WTC11 (cell line): ENCODE results near the gene HNRNPUL2. TPM values are rescaled to one million over a fixed set of nuclear protein-coding genes. Genes with fewer than 3 reads are reported as not detected.
"Not testable (repeated sequence)": the region's sequence is repeated elsewhere in the genome, so short reads cannot be mapped to it uniquely, and the experiment has no call there.

ENCODE experiments used
- ATAC-seq: fragments of 200-7000 bp; cut with Tn5 transposase; 2 replicates; pipeline ENCODE4 v1.10.0; 2021; ENCODE audit warnings: mild to moderate bottlenecking, moderate library complexity
- CTCF ChIA-PET: fragments of 300-600 bp; sonication (Branson Sonifier 250); formaldehyde crosslinking; loops from one replicate; lab custom pipeline; 2021; ENCODE audit warnings: antibody characterized with exemption; lab: Charles Lee
- POLR2A ChIA-PET: fragments of 350-600 bp; sonication (Branson Sonifier 250); formaldehyde crosslinking; loops from one replicate; lab custom pipeline; 2021; ENCODE audit warnings: antibody characterized with exemption; lab: Charles Lee
- DNase-seq: peaks from one replicate; pipeline ENCODE4 v3.0.0; 2021; ENCODE audit warnings: low spot score
- H3K27ac Mint-ChIP-seq: 2 replicates; pipeline ENCODE4 v1.8.0; 2021; ENCODE audit warnings: mixed read lengths
- H3K27me3 Mint-ChIP-seq: 2 replicates; pipeline ENCODE4 v1.8.0; 2021; ENCODE audit warnings: low read depth, mild to moderate bottlenecking, moderate library complexity, mixed read lengths
- H3K36me3 Mint-ChIP-seq: 2 replicates; pipeline ENCODE4 v1.8.0; 2021; ENCODE audit warnings: mixed read lengths
- H3K4me1 Mint-ChIP-seq: 2 replicates; pipeline ENCODE4 v1.8.0; 2022; ENCODE audit warnings: mixed read lengths
- H3K4me3 Mint-ChIP-seq: 2 replicates; pipeline ENCODE4 v1.8.0; 2021; ENCODE audit warnings: mild to moderate bottlenecking, moderate library complexity, mixed read lengths
- H3K9me3 Mint-ChIP-seq: 2 replicates; pipeline ENCODE4 v1.8.0; 2021; ENCODE audit warnings: mixed read lengths
- ATF1 ChIP-seq: sonication (generic); formaldehyde crosslinking; IDR thresholded peaks from 2 replicates; pipeline ENCODE4 v1.8.1; 2023; ENCODE audit warnings: mild to moderate bottlenecking, moderate library complexity, missing genetic modification reagents
- EMX1 ChIP-seq: fragments of 250-450 bp; sonication (Bioruptor Pico); IDR thresholded peaks from 2 replicates; pipeline ENCODE4 v1.8.0; 2021; ENCODE audit warnings: mild to moderate bottlenecking
- FOXK1 ChIP-seq: sonication (generic); formaldehyde crosslinking; IDR thresholded peaks from 2 replicates; pipeline ENCODE4 v1.8.0; 2022; ENCODE audit warnings: mild to moderate bottlenecking, moderate library complexity, missing genetic modification reagents
- GRHL2 ChIP-seq: fragments of 250-450 bp; sonication (Bioruptor Pico); IDR thresholded peaks from 2 replicates; pipeline ENCODE4 v1.8.0; 2022; ENCODE audit warnings: mild to moderate bottlenecking, moderate library complexity; ENCODE audit not compliant: insufficient replicate concordance, severe bottlenecking
- HMGA2 ChIP-seq: fragments of 250-450 bp; sonication (Bioruptor Pico); IDR thresholded peaks from 2 replicates; pipeline ENCODE4 v1.4.0; 2021; ENCODE audit warnings: mild to moderate bottlenecking, moderate library complexity
- IRF2 ChIP-seq: sonication (generic); formaldehyde crosslinking; IDR thresholded peaks from 2 replicates; pipeline ENCODE4 v1.8.0; 2022; ENCODE audit warnings: low read depth, missing genetic modification reagents, borderline replicate concordance
- NFE2L1 ChIP-seq: sonication (generic); formaldehyde crosslinking; IDR thresholded peaks from 2 replicates; pipeline ENCODE4 v1.8.1; 2023; ENCODE audit warnings: missing genetic modification reagents
- NR1H2 ChIP-seq: sonication (generic); formaldehyde crosslinking; IDR thresholded peaks from 2 replicates; pipeline ENCODE4 v1.9.0; 2021; ENCODE audit warnings: mild to moderate bottlenecking, moderate library complexity, missing genetic modification reagents
- PRRX2 ChIP-seq: fragments of 250-450 bp; sonication (Bioruptor Pico); IDR thresholded peaks from 2 replicates; pipeline ENCODE4 v1.8.0; 2021; ENCODE audit warnings: mild to moderate bottlenecking
- SMAD4 ChIP-seq: sonication (generic); formaldehyde crosslinking; IDR thresholded peaks from 2 replicates; pipeline ENCODE4 v1.8.0; 2022; ENCODE audit warnings: mild to moderate bottlenecking, missing genetic modification reagents
- ZNF263 ChIP-seq: sonication (generic); formaldehyde crosslinking; IDR thresholded peaks from 2 replicates; pipeline ENCODE4 v1.8.1; 2022; ENCODE audit warnings: low read depth, mild to moderate bottlenecking, moderate library complexity, missing genetic modification reagents
- ZNF317 ChIP-seq: sonication (generic); formaldehyde crosslinking; IDR thresholded peaks from 2 replicates; pipeline ENCODE4 v1.8.1; 2023; ENCODE audit warnings: low read depth, mild to moderate bottlenecking, moderate library complexity, missing genetic modification reagents, borderline replicate concordance
- ZNF396 ChIP-seq: fragments of 250-450 bp; sonication (Bioruptor Pico); IDR thresholded peaks from 2 replicates; pipeline ENCODE4 v1.8.0; 2021; ENCODE audit warnings: mild to moderate bottlenecking, moderate library complexity, borderline replicate concordance
- ZNF671 ChIP-seq: fragments of 250-450 bp; sonication (Bioruptor Pico); IDR thresholded peaks from 2 replicates; pipeline ENCODE4 v1.8.0; 2021; ENCODE audit warnings: mild to moderate bottlenecking
- total RNA-seq: library from RNA; stranded (reverse); gene quantifications from 3 replicates; pipeline ENCODE4 v1.2.3, GENCODE V29; 2021
- TF ChIP-seq, protein P1 (sequence below): sonication (generic); formaldehyde crosslinking; IDR thresholded peaks from 2 replicates; pipeline ENCODE4 v1.8.1; 2023; ENCODE audit warnings: mild to moderate bottlenecking, moderate library complexity, missing genetic modification reagents
- TF ChIP-seq, protein P2 (sequence below): fragments of 250-450 bp; sonication (Bioruptor Pico); IDR thresholded peaks from 2 replicates; pipeline ENCODE4 v1.9.0; 2021; ENCODE audit warnings: moderate library complexity, mild to moderate bottlenecking, inconsistent platforms, borderline replicate concordance
- TF ChIP-seq, protein P3 (sequence below): sonication (generic); formaldehyde crosslinking; IDR thresholded peaks from 2 replicates; pipeline ENCODE4 v1.8.1; 2022; ENCODE audit warnings: low read depth, missing genetic modification reagents, borderline replicate concordance
- TF ChIP-seq, protein P4 (sequence below): sonication (generic); formaldehyde crosslinking; IDR thresholded peaks from 2 replicates; pipeline ENCODE4 v1.8.1; 2023; ENCODE audit warnings: mild to moderate bottlenecking, missing genetic modification reagents, moderate library complexity
- TF ChIP-seq, protein P5 (sequence below): sonication (generic); formaldehyde crosslinking; IDR thresholded peaks from 2 replicates; pipeline ENCODE4 v1.8.0; 2022; ENCODE audit warnings: missing genetic modification reagents

Gene HNRNPUL2
- total RNA-seq, 1 experiment from 2014 or later, result 42.1 TPM

DNA sequence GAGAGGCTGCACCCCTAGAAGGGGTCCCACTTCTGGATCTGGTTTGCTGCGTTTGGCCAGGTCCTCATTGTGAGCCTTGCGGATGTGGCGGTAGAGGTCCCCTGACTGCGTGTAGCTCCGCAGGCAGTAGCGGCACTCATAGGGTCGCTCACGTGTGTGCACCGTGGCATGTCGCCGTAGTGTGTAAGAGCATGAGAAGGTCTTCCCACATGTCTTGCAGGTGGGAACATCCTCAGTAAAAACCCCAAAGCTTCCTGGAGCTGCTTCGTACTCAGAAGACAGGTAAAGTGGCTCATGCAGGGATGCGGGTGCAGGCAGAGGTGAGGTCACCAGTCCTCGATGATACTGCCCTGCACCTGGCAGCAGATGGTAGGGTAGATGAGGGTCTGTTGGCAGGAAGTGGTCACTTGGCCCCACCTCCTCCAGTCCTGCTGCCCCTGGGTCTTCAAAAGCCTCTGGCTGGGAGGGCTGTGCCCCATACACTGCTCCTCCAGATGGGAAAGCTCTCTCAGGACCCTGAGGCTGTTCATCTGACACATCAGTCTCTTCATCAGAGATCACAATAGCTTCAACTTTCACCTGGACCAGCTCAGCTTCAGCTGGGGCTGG is 25.0 kb upstream of the HNRNPUL2 start:
- no peaks in the 10 kb centered on the region; the same call in 1 of the 2 replicates for H3K27me3 Mint-ChIP-seq
- H3K4me3 Mint-ChIP-seq, result no peak overlapping the region
- H3K4me1 Mint-ChIP-seq, result peaks cover 20% of the 10 kb centered on the region
- H3K9me3 Mint-ChIP-seq, result no peaks in the 10 kb centered on the region
- ChIA-PET CTCF (interaction anchor here (2.3 kb wide), 1 partner anchor 24 kb away, joined by 32 read pairs; the partner anchor contains the start of genes HNRNPUL2 and TTC9C), POLR2A (interaction anchor here (0.6 kb wide), 1 partner anchor 138 kb away, joined by 5 read pairs; no protein-coding TSS in a partner anchor)
- H3K27ac Mint-ChIP-seq, result peak overlapping the region; percentile 76
- ATAC-seq (no peak), DNase-seq (no peak)
- peaks cover 41% of the 10 kb centered on the region for H3K36me3 Mint-ChIP-seq
- TF ChIP-seq SMAD4 (0 out of 2 replicates have a peak, but pooled peaks have one; percentile 54), ZNF396 (no peak), IRF2 (no peak), FOXK1 (CRISPR knock-in tag) (no peak), EMX1 (CRISPR knock-in tag) (no peak)
- TF ChIP-seq, protein P1, sequence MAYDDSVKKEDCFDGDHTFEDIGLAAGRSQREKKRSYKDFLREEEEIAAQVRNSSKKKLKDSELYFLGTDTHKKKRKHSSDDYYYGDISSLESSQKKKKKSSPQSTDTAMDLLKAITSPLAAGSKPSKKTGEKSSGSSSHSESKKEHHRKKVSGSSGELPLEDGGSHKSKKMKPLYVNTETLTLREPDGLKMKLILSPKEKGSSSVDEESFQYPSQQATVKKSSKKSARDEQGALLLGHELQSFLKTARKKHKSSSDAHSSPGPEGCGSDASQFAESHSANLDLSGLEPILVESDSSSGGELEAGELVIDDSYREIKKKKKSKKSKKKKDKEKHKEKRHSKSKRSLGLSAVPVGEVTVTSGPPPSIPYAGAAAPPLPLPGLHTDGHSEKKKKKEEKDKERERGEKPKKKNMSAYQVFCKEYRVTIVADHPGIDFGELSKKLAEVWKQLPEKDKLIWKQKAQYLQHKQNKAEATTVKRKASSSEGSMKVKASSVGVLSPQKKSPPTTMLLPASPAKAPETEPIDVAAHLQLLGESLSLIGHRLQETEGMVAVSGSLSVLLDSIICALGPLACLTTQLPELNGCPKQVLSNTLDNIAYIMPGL, result no peak
- TF ChIP-seq, all 79 proteins: peak for 1

DNA sequence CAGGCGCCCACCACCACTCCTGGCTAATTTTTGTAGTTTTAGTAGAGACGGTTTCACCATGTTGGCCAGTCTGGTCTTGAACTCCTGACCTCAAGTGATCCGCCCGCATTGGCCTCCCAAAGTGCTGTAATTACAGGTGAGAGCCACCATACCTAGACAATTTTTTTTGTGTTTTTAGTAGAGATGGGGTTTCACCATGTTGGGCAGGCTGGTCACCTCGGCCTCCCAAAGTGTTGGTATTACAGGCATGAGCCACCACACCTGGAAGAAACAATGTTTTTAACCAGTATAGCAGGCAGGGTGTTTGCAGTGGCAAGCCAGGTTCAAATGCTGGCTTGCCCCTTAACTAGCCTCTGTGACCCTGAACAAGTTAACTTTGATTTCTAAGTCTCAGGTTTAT is 22.7 kb upstream of the HNRNPUL2 start:
- H3K36me3 Mint-ChIP-seq, result peaks cover 41% of the 10 kb centered on the region
- H3K9me3 Mint-ChIP-seq, DNase-seq, H3K27me3 Mint-ChIP-seq, ATAC-seq, POLR2A ChIA-PET, H3K4me1 Mint-ChIP-seq, H3K4me3 Mint-ChIP-seq: not testable (repeated sequence)
- CTCF ChIA-PET, result interaction anchor here (0.6 to 1.4 kb wide), 2 partner anchors 20 to 54 kb away, joined by 4 read pairs; no protein-coding TSS in a partner anchor
- peak overlapping the region; percentile 57; the same call in 1 of the 2 replicates for H3K27ac Mint-ChIP-seq

DNA sequence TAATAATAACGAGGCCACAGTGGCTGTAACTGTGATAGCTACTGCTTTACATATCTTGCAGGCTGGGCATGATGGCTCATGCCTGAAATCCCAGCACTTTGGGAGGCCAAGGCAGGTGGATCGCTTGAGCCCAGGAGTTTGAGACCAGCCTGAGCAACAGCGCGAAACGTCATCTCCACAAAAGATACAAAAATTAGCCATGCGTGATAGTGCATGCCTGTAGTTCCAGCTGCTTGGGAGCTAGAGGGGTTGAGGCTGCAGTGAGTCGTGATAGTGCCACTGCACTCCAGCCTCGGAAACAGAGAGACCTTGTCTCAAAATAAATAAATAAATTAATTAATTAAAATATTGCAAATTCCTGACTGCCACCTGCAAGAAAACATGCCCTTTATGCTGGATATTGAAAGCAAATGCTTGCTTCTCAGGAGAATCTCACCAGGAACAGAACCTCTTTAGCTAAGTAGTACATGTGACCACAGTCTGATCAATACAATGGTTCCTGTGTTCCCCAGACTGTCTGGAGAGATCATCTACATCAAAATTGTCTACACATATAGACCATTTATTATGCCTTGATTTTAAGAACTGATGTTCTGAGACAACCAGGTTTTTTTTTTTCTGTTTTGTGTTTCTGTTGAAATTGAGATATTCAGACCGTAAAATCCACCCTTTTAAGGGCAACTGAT is 20.4 kb upstream of the HNRNPUL2 start:
- TF ChIP-seq NR1H2, result no peak
- TF ChIP-seq ZNF671, result 0 out of 2 replicates have a peak, but pooled peaks have one; percentile 22
- TF ChIP-seq, all 79 proteins: peak for 1
- CTCF ChIA-PET, result interaction anchor here (0.5 to 2.3 kb wide), 4 partner anchors 22 to 849 kb away, joined by 3 to 12 read pairs (median 4); no protein-coding TSS in a partner anchor
- peaks cover 27% of the 10 kb centered on the region for H3K36me3 Mint-ChIP-seq
- DNase-seq (no peak), ATAC-seq (no peak)
- H3K9me3 Mint-ChIP-seq, result no peaks in the 10 kb centered on the region
- H3K27me3 Mint-ChIP-seq, result no peaks in the 10 kb centered on the region
- H3K27ac Mint-ChIP-seq, result peak overlapping the region; percentile 80
- POLR2A ChIA-PET, result interaction anchor here (0.7 to 1.2 kb wide), 3 partner anchors 10 to 134 kb away, joined by 3 read pairs; no protein-coding TSS in a partner anchor
- peaks cover 6% of the 10 kb centered on the region for H3K4me1 Mint-ChIP-seq
- H3K4me3 Mint-ChIP-seq, result no peak overlapping the region

DNA sequence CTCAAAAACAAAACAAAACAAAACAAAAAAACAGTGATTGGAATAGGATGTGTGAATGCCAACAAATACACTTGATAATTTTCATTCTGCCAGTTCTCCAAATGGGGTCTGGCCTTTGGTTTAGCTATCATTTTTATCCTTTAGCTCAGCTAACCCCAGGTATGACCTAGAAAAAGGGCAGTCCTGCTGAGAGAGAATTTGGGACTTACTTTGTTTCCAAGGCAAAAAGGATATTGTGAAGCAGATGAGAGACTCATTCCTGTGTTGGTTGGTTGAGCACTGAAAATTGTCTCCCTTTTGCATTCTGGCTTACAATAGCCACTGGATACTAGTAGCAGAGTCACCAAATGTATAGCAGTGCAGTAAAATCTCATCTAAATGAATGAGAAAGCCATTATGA is 9.9 kb upstream of the HNRNPUL2 start:
- ChIA-PET POLR2A (interaction anchor here (0.6 kb wide), 1 partner anchor 1137 kb away, joined by 3 read pairs; no protein-coding TSS in a partner anchor), CTCF (interaction anchor here (1.1 to 1.3 kb wide), 4 partner anchors 10 to 49 kb away, joined by 3 to 5 read pairs (median 4); partner anchors contain the start of genes HNRNPUL2, TAF6L and ZBTB3)
- ATAC-seq (no peak), DNase-seq (no peak)
- Mint-ChIP-seq H3K4me1 (no peaks in the 10 kb centered on the region), H3K27me3 (no peaks in the 10 kb centered on the region), H3K27ac (no peak overlapping the region), H3K9me3 (no peaks in the 10 kb centered on the region), H3K36me3 (peaks cover 37% of the 10 kb centered on the region), H3K4me3 (no peak overlapping the region)
- TF ChIP-seq, protein P2, sequence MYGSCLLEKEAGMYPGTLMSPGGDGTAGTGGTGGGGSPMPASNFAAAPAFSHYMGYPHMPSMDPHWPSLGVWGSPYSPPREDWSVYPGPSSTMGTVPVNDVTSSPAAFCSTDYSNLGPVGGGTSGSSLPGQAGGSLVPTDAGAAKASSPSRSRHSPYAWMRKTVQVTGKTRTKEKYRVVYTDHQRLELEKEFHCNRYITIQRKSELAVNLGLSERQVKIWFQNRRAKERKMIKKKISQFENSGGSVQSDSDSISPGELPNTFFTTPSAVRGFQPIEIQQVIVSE (CRISPR knock-in tag), result no peak
- no peak for TF ChIP-seq GRHL2
- no peak for TF ChIP-seq NR1H2
- TF ChIP-seq ZNF263, result no peak
- TF ChIP-seq, protein P3, sequence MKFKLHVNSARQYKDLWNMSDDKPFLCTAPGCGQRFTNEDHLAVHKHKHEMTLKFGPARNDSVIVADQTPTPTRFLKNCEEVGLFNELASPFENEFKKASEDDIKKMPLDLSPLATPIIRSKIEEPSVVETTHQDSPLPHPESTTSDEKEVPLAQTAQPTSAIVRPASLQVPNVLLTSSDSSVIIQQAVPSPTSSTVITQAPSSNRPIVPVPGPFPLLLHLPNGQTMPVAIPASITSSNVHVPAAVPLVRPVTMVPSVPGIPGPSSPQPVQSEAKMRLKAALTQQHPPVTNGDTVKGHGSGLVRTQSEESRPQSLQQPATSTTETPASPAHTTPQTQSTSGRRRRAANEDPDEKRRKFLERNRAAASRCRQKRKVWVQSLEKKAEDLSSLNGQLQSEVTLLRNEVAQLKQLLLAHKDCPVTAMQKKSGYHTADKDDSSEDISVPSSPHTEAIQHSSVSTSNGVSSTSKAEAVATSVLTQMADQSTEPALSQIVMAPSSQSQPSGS, result no peak
- TF ChIP-seq, protein P4, sequence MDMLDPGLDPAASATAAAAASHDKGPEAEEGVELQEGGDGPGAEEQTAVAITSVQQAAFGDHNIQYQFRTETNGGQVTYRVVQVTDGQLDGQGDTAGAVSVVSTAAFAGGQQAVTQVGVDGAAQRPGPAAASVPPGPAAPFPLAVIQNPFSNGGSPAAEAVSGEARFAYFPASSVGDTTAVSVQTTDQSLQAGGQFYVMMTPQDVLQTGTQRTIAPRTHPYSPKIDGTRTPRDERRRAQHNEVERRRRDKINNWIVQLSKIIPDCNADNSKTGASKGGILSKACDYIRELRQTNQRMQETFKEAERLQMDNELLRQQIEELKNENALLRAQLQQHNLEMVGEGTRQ, result no peak
- TF ChIP-seq, protein P5, sequence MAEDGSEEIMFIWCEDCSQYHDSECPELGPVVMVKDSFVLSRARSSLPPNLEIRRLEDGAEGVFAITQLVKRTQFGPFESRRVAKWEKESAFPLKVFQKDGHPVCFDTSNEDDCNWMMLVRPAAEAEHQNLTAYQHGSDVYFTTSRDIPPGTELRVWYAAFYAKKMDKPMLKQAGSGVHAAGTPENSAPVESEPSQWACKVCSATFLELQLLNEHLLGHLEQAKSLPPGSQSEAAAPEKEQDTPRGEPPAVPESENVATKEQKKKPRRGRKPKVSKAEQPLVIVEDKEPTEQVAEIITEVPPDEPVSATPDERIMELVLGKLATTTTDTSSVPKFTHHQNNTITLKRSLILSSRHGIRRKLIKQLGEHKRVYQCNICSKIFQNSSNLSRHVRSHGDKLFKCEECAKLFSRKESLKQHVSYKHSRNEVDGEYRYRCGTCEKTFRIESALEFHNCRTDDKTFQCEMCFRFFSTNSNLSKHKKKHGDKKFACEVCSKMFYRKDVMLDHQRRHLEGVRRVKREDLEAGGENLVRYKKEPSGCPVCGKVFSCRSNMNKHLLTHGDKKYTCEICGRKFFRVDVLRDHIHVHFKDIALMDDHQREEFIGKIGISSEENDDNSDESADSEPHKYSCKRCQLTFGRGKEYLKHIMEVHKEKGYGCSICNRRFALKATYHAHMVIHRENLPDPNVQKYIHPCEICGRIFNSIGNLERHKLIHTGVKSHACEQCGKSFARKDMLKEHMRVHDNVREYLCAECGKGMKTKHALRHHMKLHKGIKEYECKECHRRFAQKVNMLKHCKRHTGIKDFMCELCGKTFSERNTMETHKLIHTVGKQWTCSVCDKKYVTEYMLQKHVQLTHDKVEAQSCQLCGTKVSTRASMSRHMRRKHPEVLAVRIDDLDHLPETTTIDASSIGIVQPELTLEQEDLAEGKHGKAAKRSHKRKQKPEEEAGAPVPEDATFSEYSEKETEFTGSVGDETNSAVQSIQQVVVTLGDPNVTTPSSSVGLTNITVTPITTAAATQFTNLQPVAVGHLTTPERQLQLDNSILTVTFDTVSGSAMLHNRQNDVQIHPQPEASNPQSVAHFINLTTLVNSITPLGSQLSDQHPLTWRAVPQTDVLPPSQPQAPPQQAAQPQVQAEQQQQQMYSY, result no peak
- no peak for TF ChIP-seq HMGA2 (CRISPR knock-in tag)
- TF ChIP-seq PRRX2, result no peak
- no peak for TF ChIP-seq ZNF317 (CRISPR knock-in tag)
- no peak for TF ChIP-seq ATF1
- no peak for TF ChIP-seq NFE2L1 (CRISPR knock-in tag)
